GM12892 (cell line): Measurements from ENCODE around the gene RGS7.

Experiments used
- POLR2A ChIP-seq: IDR thresholded peaks from 2 replicates; pipeline ENCODE4 v1.6.1; 2011; ENCODE audit warnings: low read depth, low read length, control low read depth
- POLR2AphosphoS5 ChIP-seq: IDR thresholded peaks from 2 replicates; pipeline ENCODE4 v1.6.1; 2011; ENCODE audit warnings: low read depth, low read length, control low read depth
- TAF1 ChIP-seq: IDR thresholded peaks from 2 replicates; pipeline ENCODE4 v1.6.1; 2011; ENCODE audit warnings: low read depth, mild to moderate bottlenecking, control low read depth, low read length, borderline replicate concordance

DNA sequence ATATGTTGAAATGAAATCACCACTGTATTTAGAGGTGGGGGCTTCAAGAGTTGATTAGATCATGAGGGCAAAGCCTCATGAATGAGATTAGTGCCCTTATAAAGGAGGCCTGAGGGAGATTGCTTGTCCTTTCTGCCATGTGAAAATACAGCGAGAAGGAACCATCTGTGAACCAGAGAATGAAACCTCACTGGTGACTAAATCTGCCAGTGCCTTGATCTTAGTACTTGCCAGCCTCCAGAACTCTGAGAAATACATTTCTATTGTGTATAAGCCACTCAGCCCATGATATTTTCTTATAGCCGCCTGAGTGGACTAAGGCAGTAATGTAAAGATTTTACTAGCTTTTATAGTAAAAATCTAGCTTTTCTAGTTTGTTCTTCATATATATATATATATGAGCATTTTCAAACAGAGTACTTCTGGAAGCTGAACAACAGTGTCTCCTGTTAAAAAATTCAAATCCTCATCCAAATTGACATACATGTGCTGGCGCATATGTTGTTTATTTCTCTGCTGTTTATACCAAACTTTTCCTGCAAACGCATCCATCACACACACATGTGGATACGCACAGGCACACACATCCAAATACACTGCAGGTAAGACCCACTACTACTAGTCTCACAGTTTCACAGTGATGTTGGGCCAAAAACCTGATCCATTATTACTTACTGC, 213.1 kb downstream of the RGS7 start:
- TF ChIP-seq POLR2A (no peak), TAF1 (no peak), POLR2AphosphoS5 (no peak)
